ENCODE data around the gene OR7D2. TPM values are rescaled to one million over a fixed set of nuclear protein-coding genes. Genes with fewer than 3 reads are reported as not detected.

Gene OR7D2
- total RNA-seq, 4 donors from 2014 or later, result not detected

DNA sequence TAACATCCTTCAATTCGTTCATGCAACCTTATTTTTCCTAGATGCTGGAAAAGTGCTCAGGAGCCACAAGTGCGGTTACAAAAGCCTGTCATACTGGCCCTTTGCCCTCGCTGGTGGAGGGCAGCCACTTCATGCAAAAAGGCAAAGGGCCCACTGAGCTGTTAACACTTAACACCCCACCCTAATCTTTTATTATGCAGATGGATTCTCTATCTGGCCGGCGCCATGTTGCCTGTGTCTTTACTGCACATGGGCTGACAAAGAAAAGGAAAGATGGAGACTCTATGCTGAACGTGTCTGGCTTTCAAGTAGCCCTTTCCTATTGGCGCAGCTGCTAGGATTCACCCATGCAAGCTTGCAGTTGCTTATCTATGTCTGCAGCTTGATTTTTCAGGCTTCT lies 10.8 kb downstream of the OR7D2 start:
- TF ChIP-seq, protein P1, sequence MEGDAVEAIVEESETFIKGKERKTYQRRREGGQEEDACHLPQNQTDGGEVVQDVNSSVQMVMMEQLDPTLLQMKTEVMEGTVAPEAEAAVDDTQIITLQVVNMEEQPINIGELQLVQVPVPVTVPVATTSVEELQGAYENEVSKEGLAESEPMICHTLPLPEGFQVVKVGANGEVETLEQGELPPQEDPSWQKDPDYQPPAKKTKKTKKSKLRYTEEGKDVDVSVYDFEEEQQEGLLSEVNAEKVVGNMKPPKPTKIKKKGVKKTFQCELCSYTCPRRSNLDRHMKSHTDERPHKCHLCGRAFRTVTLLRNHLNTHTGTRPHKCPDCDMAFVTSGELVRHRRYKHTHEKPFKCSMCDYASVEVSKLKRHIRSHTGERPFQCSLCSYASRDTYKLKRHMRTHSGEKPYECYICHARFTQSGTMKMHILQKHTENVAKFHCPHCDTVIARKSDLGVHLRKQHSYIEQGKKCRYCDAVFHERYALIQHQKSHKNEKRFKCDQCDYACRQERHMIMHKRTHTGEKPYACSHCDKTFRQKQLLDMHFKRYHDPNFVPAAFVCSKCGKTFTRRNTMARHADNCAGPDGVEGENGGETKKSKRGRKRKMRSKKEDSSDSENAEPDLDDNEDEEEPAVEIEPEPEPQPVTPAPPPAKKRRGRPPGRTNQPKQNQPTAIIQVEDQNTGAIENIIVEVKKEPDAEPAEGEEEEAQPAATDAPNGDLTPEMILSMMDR (IDR thresholded peaks at IDR 0.05; ENCODE audit: low read depth), result no peak

DNA sequence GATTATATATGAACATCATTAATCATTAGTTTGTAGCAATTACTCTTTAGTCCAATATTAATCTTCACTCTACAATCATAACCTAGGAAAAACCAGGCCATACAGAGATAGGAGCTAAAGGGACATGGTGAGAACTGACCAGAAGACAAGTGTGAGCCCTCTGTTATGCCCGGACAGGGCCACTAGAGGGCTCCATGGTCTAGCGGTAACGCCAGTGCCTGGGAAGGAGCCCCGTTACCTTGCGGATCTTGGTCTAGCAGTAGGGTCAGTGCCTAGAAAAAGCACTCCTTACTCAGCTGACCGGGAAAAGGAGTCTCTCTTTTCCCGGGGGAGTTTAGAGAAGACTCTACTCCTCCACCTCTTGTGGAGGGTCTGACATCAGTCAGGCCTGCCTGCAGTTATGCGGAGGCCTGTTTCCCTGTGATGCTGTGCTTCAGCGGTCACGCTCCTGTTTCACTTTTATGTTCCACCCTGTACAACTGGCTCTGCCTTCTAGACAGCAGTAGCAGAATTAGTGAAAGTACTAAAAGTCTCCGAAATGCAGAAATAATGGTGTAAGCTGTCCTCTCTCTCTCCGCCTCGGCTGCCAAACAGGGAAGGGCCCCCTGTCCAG lies 26.8 kb downstream of the OR7D2 start:
- TF ChIP-seq, protein P1 (IDR thresholded peaks at IDR 0.05; ENCODE audit: low read depth), result no peak

DNA sequence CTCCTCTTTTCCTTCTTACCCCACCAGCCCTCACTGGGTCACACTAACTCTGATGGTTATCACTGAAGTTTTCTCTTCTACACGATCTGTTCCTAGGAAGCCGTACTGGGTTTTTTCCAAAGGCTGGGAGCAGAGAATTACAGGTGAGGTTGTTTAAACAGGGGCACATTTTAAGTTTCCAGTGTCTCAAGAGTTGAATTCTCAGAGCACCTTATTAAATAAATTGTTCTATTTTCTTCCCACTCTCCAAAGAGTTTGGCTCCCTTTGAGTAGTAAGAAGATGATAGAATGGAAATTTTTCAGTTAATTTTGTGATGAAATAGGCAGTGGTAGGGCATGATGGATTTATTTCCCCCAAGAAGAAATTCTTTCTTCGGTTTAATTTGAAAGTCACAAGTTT lies 40.7 kb downstream of the OR7D2 start, which contains the start of gene OR7D4:
OR7D4 (minus strand) TSS at position 101 of the 400 bp plus-strand sequence. CDS start 4,752 bp downstream, outside the sequence.
- TF ChIP-seq, protein P1 (IDR thresholded peaks at IDR 0.05; ENCODE audit: low read depth), result no peak

Other genes starting within 250 kb of the OR7D2 start
- 1 to 10 TPM in 1 of 4 donors, not detected in 3; 3.4 TPM for gene MUC16, start 168.6 kb upstream of the OR7D2 start, total RNA-seq
- gene OR1M1, start 91.9 kb upstream of the OR7D2 start, total RNA-seq, result not detected
- gene OR7G2, start 71.5 kb upstream of the OR7D2 start, total RNA-seq, result not detected
- gene OR7G1, start 63.2 kb upstream of the OR7D2 start, total RNA-seq, result not detected
- gene OR7G3, start 52.0 kb upstream of the OR7D2 start, total RNA-seq, result not detected
- 10 to 100 TPM; 18.0 to 20.0 (median 18.6) TPM for gene ZNF317, start 38.6 kb upstream of the OR7D2 start, total RNA-seq
- gene OR7D4, start 40.6 kb downstream of the OR7D2 start, total RNA-seq, result not detected
- not detected for gene OR7E24, start 72.0 kb downstream of the OR7D2 start, total RNA-seq
- gene ZNF699, start 130.9 kb downstream of the OR7D2 start, total RNA-seq, result 10 to 100 TPM; 10.3 to 11.9 (median 11.4) TPM
- 10 to 100 TPM; 15.1 to 30.3 (median 22.2) TPM for gene ZNF559, start 145.2 kb downstream of the OR7D2 start, total RNA-seq
- 1 to 10 TPM; 2.6 to 5.3 (median 3.4) TPM for gene ZNF177, start 184.0 kb downstream of the OR7D2 start, total RNA-seq

Measured in subcutaneous adipose tissue (tissue), 4 donors.